ENCODE data around the gene OSBP2.
"Not testable (repeated sequence)": the region's sequence is repeated elsewhere in the genome, so short reads cannot be mapped to it uniquely, and the experiment has no call there.

The OSBP2 gene

DNA sequence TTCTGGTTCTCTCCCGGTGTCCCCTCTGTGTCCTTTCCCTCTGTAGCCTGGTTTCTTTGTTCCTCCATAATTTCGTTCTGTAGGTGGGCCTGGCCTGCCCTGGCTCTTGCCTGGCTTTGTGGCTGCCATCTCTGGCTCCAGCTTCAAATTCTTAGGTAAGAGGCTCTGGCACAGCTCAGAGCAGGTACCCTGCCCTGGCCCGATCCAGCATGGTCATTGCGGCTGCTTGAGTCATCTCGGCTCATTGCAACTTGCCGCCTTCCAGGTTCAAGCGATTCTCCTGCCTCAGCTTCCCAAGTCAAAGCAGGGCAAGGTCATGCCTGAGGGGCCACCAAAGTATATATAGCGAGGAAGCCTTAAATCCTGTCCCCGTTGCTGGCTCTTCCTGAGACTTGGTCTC lies 76.0 kb downstream of the OSBP2 start:
- no peak for DNase-seq

GRCh38 chr22:30773919-30774318 lies 79.2 kb downstream of the OSBP2 start:
- DNase-seq, result no peak

DNA sequence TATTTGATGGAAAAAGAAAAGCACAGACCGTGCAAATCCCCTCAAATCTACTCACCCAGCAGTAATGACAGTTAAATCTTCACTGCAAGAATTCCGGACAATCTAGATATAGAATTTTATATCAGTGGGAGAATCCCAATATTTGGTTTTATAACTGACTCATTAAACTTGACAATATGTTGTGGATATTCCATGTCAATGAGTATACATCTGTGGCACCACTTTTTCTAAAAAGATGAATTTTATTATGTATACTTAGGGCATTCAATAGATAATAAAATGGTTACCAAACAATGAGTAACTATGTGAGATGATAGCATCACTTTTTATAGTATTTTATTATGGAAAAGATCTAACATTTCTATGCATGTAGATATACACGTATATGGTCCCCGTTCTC lies 79.9 kb downstream of the OSBP2 start:
- DNase-seq, result no peak

DNA sequence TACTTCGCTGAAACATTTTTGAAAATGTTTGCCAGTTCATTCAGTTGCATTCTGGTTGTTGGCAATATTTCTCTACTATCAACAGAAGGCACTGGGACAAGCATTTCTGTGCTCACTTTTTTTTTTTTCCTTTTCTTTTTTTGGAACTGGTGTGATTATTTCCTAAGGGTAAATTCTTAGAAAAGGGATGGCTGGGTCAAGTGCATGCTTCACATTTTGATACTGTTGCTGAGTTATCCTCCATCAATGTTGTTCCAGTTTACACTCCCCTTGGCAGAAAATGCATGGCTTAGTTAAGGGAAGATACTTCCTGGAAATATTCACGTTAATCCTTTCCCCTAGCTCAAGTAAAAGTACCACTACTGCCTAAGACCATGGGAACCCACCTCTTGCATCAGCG lies 81.8 kb downstream of the OSBP2 start:
- DNase-seq, result no peak

DNA sequence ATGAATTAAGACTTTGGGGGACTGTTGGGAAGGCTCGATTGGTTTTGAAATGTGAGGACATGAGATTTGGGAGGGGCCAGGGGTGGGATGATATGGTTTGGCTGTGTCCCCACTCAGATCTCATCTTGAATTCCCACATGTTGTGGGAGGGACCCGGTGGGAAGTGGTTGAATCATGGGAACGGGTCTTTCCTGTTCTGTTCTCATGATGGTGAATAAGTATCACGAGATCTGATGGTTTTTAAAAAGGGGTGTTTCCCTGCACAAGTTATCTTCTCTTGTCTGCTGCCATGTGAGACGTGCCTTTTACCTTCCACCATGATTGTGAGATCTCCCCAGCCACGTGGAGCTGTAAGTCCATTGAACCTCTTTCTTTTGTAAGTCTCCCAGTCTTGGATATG lies 82.5 kb downstream of the OSBP2 start:
- not testable (repeated sequence) for DNase-seq

DNA sequence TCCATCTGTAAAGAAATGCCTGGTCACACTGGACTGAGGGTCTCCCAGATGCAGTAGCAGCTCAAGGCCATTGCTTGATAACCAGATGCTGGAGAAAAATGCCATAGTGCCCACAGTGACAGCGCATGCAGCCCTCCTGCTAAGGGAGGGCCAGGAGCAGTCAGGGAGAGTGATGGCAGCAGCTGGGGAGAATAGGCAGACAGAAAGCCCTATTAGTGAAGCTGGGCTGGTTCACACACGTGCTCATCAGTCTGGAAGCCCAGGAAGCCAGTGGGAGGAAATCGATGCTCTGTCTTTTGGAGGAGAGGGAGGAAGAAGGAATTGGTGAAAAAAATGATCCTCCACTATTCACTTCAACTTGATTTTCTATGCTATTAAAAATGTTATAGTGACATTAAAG lies 82.9 kb downstream of the OSBP2 start:
- DNase-seq, result no peak

- DNase-seq, result no peak
Observed at GRCh38 chr22:30778261-30778660, 83.6 kb downstream of the OSBP2 start.

GRCh38 chr22:30780026-30780425 lies 85.4 kb downstream of the OSBP2 start:
- DNase-seq, result no peak

DNA sequence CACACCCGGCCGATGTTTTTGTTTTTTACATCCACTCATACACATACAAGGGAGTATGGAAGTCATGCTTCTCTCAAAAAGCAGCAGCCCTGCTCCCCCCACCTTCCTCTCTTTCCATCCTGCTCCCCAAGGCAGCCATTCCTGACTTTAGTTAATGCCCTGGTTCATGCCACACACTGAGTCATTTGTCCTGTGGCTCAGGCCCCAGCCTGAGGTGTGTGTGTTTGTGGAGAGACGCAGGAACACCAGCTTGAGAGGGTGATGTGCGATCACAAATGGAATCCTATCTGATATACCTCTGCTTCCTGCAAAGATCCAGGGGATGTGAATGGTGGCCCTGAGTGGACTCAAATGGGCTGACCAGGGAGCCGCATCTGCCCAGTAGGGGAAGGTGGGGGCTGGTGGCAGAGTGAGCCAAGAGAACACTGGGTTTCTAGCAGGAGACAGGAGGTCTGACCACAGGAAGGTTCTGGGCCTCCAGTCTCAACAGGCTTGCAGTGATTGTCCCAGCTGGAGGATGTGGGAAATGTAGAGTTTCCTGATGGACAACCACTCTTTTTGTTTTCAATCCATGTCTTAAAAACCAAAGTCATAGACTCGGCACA lies 86.7 kb downstream of the OSBP2 start:
- no peak for DNase-seq

DNA sequence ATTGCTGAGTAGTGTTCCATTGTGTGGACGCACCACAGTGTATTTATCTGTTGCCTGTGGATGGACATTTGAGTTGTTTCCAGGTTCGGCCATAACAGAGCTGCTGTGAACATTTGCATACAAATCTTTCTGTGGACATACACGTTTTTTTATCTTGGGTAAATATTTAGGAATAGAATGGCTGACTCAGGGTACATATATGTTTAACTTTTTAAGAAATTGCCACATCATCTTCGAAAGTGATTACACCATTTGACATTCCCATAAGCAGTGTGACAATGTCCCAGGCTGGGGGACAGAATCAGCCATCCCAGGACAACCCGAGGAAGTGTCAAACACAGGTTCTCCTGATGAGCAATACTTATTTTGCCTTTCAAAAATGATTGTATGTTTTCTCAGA lies 87.9 kb downstream of the OSBP2 start:
- DNase-seq, result no peak

GRCh38 chr22:30783021-30783420 lies 88.3 kb downstream of the OSBP2 start:
- DNase-seq, result no peak

- no peak for DNase-seq
Observed at GRCh38 chr22:30785527-30785926, 90.9 kb downstream of the OSBP2 start.

GRCh38 chr22:30790366-30790765 lies 95.7 kb downstream of the OSBP2 start:
- no peak for DNase-seq

DNA sequence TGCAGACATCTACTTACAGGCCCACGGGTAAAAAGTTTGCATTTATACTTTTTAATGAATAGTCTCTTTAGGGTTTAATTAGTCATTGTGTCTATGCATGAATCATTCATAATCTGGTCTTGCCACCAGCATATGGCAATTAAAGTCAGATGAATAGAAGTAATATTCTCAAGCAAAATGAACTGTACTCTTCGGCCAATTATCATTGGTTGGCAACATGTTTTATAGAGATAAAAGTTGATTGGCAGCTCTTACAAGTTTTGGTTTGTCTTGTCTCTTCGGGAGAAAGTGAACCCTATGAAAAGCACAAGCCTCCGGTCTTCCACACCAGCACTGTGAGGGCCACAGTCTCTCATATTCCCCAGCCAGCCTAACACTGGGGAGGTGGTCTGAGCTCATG lies 97.8 kb downstream of the OSBP2 start:
- no peak for DNase-seq

DNA sequence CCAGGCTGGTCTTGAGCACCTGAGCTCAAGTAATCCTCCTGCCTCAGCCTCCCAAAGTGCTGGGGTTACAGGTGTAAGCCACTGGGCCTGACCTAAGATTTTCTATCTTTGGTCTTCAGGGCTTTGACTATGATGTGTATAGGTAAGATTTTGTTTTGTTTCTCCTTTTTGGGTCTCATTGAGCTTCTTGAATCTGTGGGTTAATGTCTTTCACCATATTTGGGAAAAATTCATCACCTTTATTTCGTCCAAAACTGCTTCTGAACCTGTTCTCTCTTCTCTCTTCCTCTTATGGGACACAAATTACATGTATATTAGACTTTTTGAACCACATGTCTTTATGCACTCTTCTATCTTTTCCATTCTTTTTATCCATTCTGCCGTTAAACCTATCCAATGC lies 100.4 kb downstream of the OSBP2 start:
- no peak for DNase-seq

DNA sequence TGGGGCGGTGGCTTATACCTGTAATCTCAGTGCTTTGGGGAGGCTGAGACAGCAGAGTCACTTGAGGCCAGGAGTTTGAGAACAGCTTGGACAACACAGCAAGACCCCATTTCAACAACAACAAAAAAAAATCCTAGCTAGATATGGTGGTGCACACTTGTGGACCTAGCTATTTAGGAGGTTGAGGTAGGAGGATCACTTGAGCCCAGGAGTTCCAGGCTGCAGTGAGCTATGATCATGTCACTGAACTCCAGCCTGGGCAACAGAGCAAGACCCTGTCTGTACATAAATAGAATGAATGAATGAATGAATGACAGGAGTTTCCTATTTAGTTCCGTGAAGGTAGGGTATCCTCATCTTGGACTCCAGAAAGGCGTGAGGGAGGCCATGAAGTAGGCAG lies 107.0 kb downstream of the OSBP2 start:
- no peak for DNase-seq

- DNase-seq, result peak; percentile 47
Observed at GRCh38 chr22:30802202-30803166, 107.8 kb downstream of the OSBP2 start.

DNA sequence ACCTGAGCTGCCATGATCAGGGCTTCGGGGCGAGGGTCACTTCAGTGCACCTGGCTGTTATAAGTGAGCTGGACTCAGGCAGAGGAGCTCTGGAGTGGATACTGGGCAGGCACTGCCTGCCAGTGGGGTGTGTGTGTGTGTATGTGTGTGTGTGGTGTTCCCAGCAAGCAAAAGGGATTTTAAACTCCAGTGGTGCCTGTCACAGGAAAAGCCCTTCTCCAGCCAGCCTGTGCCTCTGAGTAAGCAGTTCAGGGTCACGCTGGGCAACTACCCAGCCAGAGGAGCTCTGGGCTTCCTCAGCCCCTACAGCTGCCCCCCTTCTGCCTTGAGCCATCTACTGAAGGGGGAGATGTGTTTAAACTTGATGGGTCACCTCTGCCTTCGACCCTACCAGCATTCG lies 109.0 kb downstream of the OSBP2 start:
- no peak for DNase-seq

DNA sequence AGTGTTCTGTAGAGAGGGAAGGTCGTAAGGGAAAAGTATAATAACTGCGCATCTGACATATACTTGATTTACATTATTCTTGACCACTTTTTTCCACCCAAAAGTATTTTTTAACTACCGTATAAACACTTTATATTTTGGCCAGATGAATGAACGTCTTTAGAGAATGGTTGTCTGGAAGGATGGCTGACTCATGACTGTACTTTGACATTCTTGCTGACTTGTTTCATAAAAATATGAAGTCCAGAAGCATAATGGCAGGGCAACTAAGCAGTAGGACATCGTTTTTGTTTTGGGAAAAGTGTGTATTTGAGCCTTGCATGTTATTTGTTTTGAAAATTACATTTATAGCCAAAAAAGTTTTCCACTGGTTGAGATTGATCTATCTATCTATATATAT lies 110.0 kb downstream of the OSBP2 start:
- DNase-seq, result no peak

GRCh38 chr22:30806391-30806861 lies 111.8 kb downstream of the OSBP2 start:
- DNase-seq, result no peak

DNA sequence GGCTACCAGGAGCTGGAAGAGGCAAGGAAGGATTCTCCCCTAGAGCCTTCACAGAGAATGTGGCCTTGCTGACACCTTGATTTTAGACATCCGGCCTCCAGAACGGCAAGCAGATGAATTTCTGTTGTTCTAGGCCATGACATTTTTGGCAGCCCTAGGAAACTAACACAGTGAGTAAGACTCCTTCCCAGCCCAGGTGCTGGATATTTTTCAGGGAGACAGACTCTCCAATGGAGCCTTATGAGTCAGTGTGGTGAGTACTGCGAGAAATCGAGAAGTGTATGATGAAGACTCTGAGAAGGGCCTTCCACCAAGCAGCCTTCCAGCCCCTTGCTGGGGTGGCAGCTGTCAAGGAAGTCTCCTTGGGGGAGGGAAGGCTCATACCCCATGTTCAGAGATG lies 114.4 kb downstream of the OSBP2 start:
- no peak for DNase-seq

DNA sequence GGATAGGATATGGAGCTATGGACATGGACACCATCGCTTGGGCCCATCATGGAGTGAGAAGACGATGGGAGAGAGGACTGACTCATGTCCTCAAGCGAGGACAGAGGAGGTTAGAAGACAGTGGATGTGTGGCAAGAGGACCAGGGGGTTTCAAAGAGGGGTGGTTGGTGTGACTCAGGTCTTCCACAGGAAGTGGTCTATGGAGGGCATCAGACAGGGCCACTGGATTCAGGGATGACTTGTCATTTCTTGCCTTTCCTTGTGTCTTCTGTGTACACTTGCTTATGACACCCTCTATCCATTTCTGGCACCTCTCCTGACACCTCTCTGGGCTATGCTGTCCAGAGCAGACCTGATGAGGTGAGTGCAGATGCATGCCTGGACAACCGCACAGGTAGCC lies 115.4 kb downstream of the OSBP2 start:
- no peak for DNase-seq

DNA sequence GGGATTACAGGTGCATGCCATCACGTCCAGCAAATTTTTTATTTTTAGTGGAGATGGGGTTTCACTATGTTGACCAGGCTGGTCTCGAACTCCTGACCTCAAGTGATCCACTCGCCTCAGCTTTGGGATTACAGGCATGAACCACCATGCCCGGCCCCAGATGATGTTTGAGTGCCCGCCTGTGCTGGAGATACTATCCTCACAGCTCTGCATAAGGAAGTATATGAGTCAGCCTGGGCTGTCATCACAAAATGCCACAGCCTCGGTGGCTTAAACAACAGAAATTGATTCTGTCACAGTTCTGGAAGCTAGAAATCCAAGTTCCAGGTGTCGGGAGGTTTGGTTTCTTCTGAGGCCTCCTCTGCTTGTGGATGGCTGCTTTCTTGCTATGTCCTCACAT lies 119.3 kb downstream of the OSBP2 start:
- DNase-seq, result no peak

DNA sequence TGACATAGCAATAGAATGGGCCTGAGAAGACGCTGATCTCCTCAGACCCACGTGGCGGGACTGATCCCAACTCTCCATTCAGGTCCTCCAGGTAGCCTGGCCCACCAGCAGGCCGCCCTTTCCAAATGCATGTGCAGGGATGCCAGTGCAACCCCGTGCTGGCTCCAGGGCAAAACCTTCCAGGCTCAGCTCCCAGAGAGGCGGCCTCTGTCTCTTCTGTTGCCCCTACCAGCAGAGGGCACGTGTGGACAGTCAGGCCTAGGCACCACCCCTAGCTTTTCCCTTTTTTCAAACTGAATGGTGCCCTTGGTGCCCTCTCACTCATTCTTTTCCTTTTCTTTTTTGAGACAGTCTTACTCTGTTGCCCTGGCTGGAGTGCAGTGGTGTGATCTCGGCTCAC lies 121.7 kb downstream of the OSBP2 start:
- DNase-seq, result no peak

DNA sequence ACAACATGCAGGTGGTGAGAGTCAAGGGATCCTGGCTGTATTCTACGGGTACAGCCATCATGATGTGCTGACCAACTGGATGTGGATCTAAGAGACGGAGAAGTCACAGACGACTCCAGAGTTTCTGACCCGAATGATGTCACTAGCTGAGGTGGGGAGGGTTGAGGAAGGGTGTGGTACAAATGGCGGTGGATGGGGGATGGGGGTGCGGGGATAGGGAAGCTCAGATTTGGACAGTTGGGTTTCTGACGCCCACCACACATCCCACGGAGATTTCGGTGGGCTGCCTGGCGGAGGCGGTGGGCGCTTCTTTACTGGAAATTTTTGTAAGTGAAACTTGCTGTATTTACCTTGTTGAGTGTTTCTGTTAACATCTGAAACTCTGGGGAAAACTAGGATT lies 126.7 kb downstream of the OSBP2 start:
- DNase-seq, result no peak
